Esophagus muscularis mucosa (tissue), 4 donors: Measurements from ENCODE around the gene UBTD1. TPM values are rescaled to one million over a fixed set of nuclear protein-coding genes. Genes with fewer than 3 reads are reported as not detected.

Source experiments
- DNase-seq: peaks from one replicate; pipeline ENCODE4 v3.0.0-alpha.2; 2017; ENCODE audit errors: extremely low spot score
- H3K27ac ChIP-seq, 4 donors: fragments of 200-600 bp; sonication (generic); replicated peaks in 1 of 4; 1 replicate in 3 of 4; 2 replicates in 1 of 4; pipeline ENCODE4 v1.5.1; 2016 to 2019; ENCODE audit warnings: mild to moderate bottlenecking in 1 of 4
- H3K27me3 ChIP-seq, 4 donors: fragments of 200-600 bp; sonication (generic); one replicate each; pipeline versions ENCODE4 v1.5.1 to v1.6.0; 2016 to 2019
- H3K36me3 ChIP-seq, 4 donors: fragments of 200-600 bp; sonication (generic); one replicate each; pipeline ENCODE4 v1.5.1; 2016 to 2019
- H3K4me1 ChIP-seq, 4 donors: fragments of 200-600 bp; sonication (generic); one replicate each; pipeline ENCODE4 v1.5.1; 2016 to 2019
- H3K4me3 ChIP-seq, 4 donors: fragments of 200-600 bp; sonication (generic); 1 replicate in 2 of 4; 2 replicates in 2 of 4; pipeline ENCODE4 v1.5.1; 2016 to 2019; ENCODE audit warnings: mild to moderate bottlenecking in 4 of 4, moderate library complexity in 1 of 4
- H3K9me3 ChIP-seq, 4 donors: fragments of 200-600 bp; sonication (generic); 1 replicate in 3 of 4; 2 replicates in 1 of 4; pipeline ENCODE4 v1.5.1; 2016 to 2019
- EP300 ChIP-seq: sonication (generic); formaldehyde crosslinking; IDR thresholded peaks from one replicate; pipeline ENCODE4 v1.6.1; 2017; ENCODE audit warnings: antibody characterized with exemption
- POLR2A ChIP-seq: fragments of 450-650 bp; IDR thresholded peaks from one replicate; pipeline ENCODE4 v1.6.1; 2017; ENCODE audit warnings: antibody characterized with exemption, moderate library complexity, mild to moderate bottlenecking, low read depth
- POLR2AphosphoS5 ChIP-seq, 2 donors: sonication (generic); formaldehyde crosslinking; IDR thresholded peaks; one replicate each; pipeline ENCODE4 v1.6.1; 2017; ENCODE audit warnings: antibody characterized with exemption in 2 of 2
- whole genome bisulfite sequencing: methylation state at CpG from one replicate; pipeline ENCODE4 v1.1.5; 2018; 5-methylcytosine and 5-hydroxymethylcytosine counted together
- intact Hi-C: fragments of 100-400 bp; cut with DNase I; formaldehyde crosslinking; loops from one replicate; pipeline ENCODE4 v1.15.1; 2023
- total RNA-seq, 4 donors: library from RNA; depleted of rRNA; stranded (reverse); fragments of >200 nt; gene quantifications; one replicate each; pipeline versions ENCODE4 v1.1.0 to v1.2.1, GENCODE V29; 2016
- TF ChIP-seq, protein P1 (sequence below), 3 experiments: fragments of 200-600 bp in 2 of 3; fragments of 450-650 bp in 1 of 3; sonication (generic) in 2 of 3; IDR thresholded peaks; one replicate each; pipeline ENCODE4 v1.5.1; 2017 to 2019; ENCODE audit warnings: antibody characterized with exemption in 3 of 3, mild to moderate bottlenecking in 2 of 3, moderate library complexity in 1 of 3

Gene UBTD1
- total RNA-seq, 4 donors from 2014 or later = 4.2 to 18.4 (median 14.1) TPM

DNA sequence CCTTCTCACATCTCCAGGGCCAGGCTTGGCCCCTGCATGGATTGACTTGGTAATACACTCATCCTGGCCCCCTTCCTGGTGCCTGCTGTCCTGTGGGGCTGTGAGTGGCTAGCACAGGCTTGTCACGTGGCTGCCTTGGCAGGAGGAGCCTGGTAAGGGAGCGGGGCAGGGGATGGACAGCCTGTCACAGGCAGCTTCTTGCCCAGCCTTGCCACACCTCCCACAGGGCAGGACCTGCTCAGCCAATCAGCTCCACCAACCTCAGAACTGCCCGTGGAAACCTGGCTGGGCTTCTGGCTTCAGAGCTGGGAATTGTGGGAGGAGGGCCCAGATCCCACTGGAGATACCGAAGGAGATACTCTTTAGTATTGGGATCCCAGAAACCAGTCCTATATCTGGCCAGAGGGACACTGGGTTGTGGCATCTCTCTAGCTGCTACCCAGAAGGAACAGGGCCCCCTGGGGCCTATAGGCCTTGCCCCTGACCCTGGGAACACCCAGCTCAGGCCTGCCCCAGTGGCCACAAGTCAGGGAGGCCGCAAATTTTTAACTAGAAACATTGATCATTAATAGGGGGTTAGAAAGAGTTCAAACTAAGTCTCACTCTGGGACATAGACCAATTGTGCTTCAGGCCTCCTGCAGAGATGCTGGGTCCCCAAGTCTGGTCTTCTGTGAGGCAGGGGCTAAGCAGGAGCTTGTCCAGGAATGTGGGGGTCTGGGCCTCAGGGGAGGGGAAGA, 85.5 kb downstream of the UBTD1 start, which contains the start of gene HOGA1:
Gene HOGA1 (plus strand): TSS at position 330 of the 738 bp plus-strand sequence. CDS start 315 bp downstream, at position 645.
- Histone ChIP-seq H3K36me3 (peaks cover 0 to 11% (median 0%) of the 10 kb centered on the region in 4 donors), H3K27ac (peak within 1 kb of the TSS in 1 of 4 donors; percentile 39), H3K4me1 (peaks cover 4 to 10% (median 6%) of the 10 kb centered on the region in 4 donors), H3K4me3 (no peak within 1 kb of the TSS), H3K9me3 (no peaks in the 10 kb centered on the region), H3K27me3 (no peaks in the 10 kb centered on the region)
- no peak for DNase-seq
- WGBS = 40% methylated on average over 1 of the region's 5 CpGs
- peak in 1 of 2 donors; percentile 42 for TF ChIP-seq POLR2AphosphoS5 (IDR thresholded peaks at IDR 0.05)
- TF ChIP-seq, protein P1, sequence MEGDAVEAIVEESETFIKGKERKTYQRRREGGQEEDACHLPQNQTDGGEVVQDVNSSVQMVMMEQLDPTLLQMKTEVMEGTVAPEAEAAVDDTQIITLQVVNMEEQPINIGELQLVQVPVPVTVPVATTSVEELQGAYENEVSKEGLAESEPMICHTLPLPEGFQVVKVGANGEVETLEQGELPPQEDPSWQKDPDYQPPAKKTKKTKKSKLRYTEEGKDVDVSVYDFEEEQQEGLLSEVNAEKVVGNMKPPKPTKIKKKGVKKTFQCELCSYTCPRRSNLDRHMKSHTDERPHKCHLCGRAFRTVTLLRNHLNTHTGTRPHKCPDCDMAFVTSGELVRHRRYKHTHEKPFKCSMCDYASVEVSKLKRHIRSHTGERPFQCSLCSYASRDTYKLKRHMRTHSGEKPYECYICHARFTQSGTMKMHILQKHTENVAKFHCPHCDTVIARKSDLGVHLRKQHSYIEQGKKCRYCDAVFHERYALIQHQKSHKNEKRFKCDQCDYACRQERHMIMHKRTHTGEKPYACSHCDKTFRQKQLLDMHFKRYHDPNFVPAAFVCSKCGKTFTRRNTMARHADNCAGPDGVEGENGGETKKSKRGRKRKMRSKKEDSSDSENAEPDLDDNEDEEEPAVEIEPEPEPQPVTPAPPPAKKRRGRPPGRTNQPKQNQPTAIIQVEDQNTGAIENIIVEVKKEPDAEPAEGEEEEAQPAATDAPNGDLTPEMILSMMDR (IDR thresholded peaks at IDR 0.05) = no peak
- intact Hi-C loops = no loop called here

DNA sequence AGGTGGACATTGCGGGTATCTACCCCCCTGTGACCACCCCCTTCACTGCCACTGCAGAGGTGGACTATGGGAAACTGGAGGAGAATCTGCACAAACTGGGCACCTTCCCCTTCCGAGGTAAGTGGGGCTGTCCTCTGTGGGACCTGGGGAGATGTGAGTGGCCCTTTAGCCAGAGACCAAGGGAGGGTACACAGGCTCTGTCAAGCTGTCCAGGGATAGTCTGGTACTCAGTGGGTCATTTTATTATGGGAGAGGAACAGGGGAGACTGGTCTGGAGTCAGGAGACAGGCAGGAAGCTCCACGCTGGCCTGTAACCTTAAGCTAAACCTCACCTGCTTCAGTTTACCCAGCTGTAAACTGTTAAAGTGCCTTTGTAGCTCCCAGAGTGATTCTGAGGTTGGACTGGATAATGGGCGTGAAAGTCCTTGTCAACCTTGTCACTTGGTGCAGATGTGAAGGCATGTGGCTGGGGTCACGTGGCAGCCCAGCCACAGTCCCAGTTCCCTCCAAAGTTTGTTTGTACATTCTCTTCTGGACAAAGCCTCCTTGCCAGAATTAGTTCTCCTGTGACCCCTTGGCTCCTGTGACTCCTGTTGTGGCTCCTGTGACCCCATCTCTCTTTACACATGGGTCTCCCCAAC, 86.2 kb downstream of the UBTD1 start:
- no peak for TF ChIP-seq EP300
- TF ChIP-seq POLR2AphosphoS5 (IDR thresholded peaks at IDR 0.05) = no peak
- TF ChIP-seq, protein P1 (IDR thresholded peaks at IDR 0.05) = no peak
- TF ChIP-seq POLR2A = no peak
- Histone ChIP-seq H3K4me3 (no peak overlapping the region), H3K27me3 (no peaks in the 10 kb centered on the region), H3K27ac (no peak overlapping the region), H3K9me3 (no peaks in the 10 kb centered on the region), H3K36me3 (peaks cover 0 to 11% (median 0%) of the 10 kb centered on the region in 4 donors), H3K4me1 (peaks cover 4 to 10% (median 6%) of the 10 kb centered on the region in 4 donors)
- 83% methylated on average over 3 of the region's 5 CpGs for WGBS
- intact Hi-C loops = no loop called here
- DNase-seq = no peak

DNA sequence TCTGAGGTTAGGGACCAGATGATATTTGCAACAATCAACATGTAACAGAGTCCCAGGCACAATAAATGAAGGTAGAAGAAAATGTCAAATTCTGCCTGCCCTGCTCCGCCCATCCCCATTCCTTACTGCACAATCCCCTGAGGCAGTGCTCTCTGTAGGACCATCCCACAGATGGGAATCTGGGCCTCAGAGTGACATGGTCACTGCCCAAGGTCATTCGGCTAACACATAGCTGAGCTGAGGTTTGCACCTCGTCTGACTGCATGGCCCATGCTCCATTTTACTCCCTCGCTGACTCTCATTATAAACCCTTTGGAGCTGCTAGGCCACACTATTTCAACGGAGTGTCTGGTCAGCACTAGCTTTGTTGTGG, 86.7 kb downstream of the UBTD1 start:
- 93% methylated on average over 5 of the region's 5 CpGs for whole genome bisulfite sequencing
- H3K4me1 ChIP-seq = peaks cover 4 to 10% (median 6%) of the 10 kb centered on the region in 4 donors
- no peaks in the 10 kb centered on the region for H3K27me3 ChIP-seq
- H3K4me3 ChIP-seq = no peak overlapping the region
- TF ChIP-seq POLR2A (no peak), POLR2AphosphoS5 (IDR thresholded peaks at IDR 0.05) (no peak), EP300 (no peak)
- TF ChIP-seq, protein P1 (IDR thresholded peaks at IDR 0.05) = no peak
- no peak overlapping the region for H3K27ac ChIP-seq
- H3K36me3 ChIP-seq = peaks cover 0 to 8% (median 0%) of the 10 kb centered on the region in 4 donors
- no peaks in the 10 kb centered on the region for H3K9me3 ChIP-seq
- intact Hi-C loops = no loop called here
- DNase-seq = no peak

GRCh38 chr10:97587183-97587582, 88.5 kb downstream of the UBTD1 start:
- DNase-seq = no peak
- 94% methylated on average over 2 of the region's 2 CpGs for WGBS
- Histone ChIP-seq H3K36me3 (no peaks in the 10 kb centered on the region), H3K4me3 (no peak overlapping the region), H3K9me3 (no peaks in the 10 kb centered on the region), H3K27ac (no peak overlapping the region), H3K4me1 (peaks cover 4 to 10% (median 6%) of the 10 kb centered on the region in 4 donors), H3K27me3 (no peaks in the 10 kb centered on the region)
- intact Hi-C loops = no loop called here
- TF ChIP-seq POLR2A = no peak
- no peak for TF ChIP-seq EP300
- TF ChIP-seq, protein P1 (IDR thresholded peaks at IDR 0.05) = no peak
- no peak for TF ChIP-seq POLR2AphosphoS5 (IDR thresholded peaks at IDR 0.05)
